Activated naive CD4-positive, alpha-beta T cell treated with anti-CD3 and anti-CD28 coated beads, Interleukin-2, amount 10 ng/mL, durations not matched to agents 7 days and 5 days (primary cell): ENCODE measurements around the gene CLDN18.

ENCODE experiments used
- CTCF ChIA-PET: fragments of 350-600 bp; sonication (Branson Sonifier 250); formaldehyde crosslinking; loops from one replicate; lab custom pipeline; 2021; ENCODE audit warnings: antibody characterized with exemption; lab: Charles Lee
- DNase-seq: peaks from one replicate; pipeline ENCODE4 v3.0.0-alpha.2; 2020
- H3K27ac Mint-ChIP-seq: one replicate; pipeline ENCODE4 v1.8.0; 2021; ENCODE audit warnings: mild to moderate bottlenecking, moderate library complexity, mixed read lengths
- H3K27me3 Mint-ChIP-seq: one replicate; pipeline ENCODE4 v1.8.0; 2021; ENCODE audit warnings: mild to moderate bottlenecking, mixed read lengths
- H3K36me3 Mint-ChIP-seq: one replicate; pipeline ENCODE4 v1.8.0; 2021; ENCODE audit warnings: mixed read lengths
- H3K4me1 Mint-ChIP-seq: one replicate; pipeline ENCODE4 v1.8.0; 2021; ENCODE audit warnings: mixed read lengths
- H3K4me3 Mint-ChIP-seq: one replicate; pipeline ENCODE4 v1.8.0; 2021; ENCODE audit warnings: mild to moderate bottlenecking, moderate library complexity, mixed read lengths
- H3K9me3 Mint-ChIP-seq: one replicate; pipeline ENCODE4 v1.8.0; 2021; ENCODE audit warnings: mixed read lengths

The CLDN18 gene

GRCh38 chr3:138062037-138062436 is 52.1 kb downstream of the CLDN18 start:
- Mint-ChIP-seq H3K4me3 (no peak overlapping the region), H3K27ac (peak overlapping the region; percentile 26), H3K36me3 (no peaks in the 10 kb centered on the region), H3K27me3 (peaks cover 36% of the 10 kb centered on the region), H3K4me1 (peaks cover 5% of the 10 kb centered on the region), H3K9me3 (no peaks in the 10 kb centered on the region)
- CTCF ChIA-PET = no interaction called here
- no peak for DNase-seq

- Mint-ChIP-seq H3K27me3 (peaks cover 40% of the 10 kb centered on the region), H3K36me3 (no peaks in the 10 kb centered on the region), H3K27ac (no peak overlapping the region), H3K4me1 (peaks cover 5% of the 10 kb centered on the region), H3K4me3 (no peak overlapping the region), H3K9me3 (no peaks in the 10 kb centered on the region)
- CTCF ChIA-PET = no interaction called here
- DNase-seq = no peak
These were observed 52.7 kb downstream of the CLDN18 start for GRCh38 chr3:138062626-138063025.

DNA sequence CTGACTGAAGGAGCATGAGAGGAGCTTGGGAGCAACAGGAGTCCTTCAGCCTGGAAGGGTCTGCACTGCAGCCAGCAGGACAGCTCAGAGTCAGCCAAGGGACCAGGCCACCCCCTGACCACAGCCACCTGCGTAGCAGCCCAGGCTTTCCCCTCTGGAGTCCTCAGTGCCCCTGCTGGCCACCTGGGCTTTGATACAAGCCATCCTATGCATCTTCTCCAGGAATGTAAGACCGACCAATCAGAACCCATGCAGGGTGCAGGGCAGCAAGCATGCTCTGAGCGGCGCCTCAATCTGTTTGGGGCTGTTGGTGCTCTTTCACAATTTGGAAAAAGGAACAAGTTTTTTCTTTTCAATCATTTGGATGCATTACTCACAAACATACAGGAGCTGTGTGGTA is 53.5 kb downstream of the CLDN18 start:
- Mint-ChIP-seq H3K36me3 (no peaks in the 10 kb centered on the region), H3K27ac (no peak overlapping the region), H3K9me3 (no peaks in the 10 kb centered on the region), H3K4me3 (no peak overlapping the region), H3K27me3 (peaks cover 36% of the 10 kb centered on the region), H3K4me1 (peaks cover 5% of the 10 kb centered on the region)
- CTCF ChIA-PET = interaction anchor here (11.6 kb wide), 1 partner anchor 54 kb away, joined by 248 read pairs; the partner anchor contains the start of gene DZIP1L
- no peak for DNase-seq

DNA sequence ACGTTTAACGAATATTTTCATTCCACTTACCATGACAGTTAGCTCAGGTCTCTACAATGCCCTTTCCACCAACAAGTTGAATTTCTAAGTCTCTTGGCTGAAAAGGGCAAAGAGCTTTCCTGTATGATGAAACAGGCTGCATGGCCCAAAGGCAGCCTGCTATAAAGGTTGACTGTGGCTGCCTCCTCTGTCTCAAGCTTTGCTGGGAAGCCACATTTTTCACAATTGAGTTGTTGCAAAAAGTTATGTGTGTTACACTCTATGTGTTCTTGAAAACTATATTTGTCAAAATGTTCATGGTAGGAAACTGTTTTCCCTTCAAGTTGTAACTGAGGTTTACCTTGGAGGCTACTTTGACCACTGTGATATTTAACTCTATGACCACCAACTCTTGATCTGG is 56.0 kb downstream of the CLDN18 start:
- H3K4me3 Mint-ChIP-seq = no peak overlapping the region
- no peaks in the 10 kb centered on the region for H3K9me3 Mint-ChIP-seq
- H3K4me1 Mint-ChIP-seq = peaks cover 7% of the 10 kb centered on the region
- no peak for DNase-seq
- no peak overlapping the region for H3K27ac Mint-ChIP-seq
- no peaks in the 10 kb centered on the region for H3K36me3 Mint-ChIP-seq
- CTCF ChIA-PET = interaction anchor here (0.9 to 11.6 kb wide), 8 partner anchors 14 to 919 kb away, joined by 3 to 248 read pairs (median 4); partner anchors contain the start of gene DZIP1L
- H3K27me3 Mint-ChIP-seq = peaks cover 52% of the 10 kb centered on the region

GRCh38 chr3:138066383-138066782 is 56.4 kb downstream of the CLDN18 start:
- Mint-ChIP-seq H3K27ac (no peak overlapping the region), H3K27me3 (peaks cover 55% of the 10 kb centered on the region), H3K4me1 (peaks cover 7% of the 10 kb centered on the region), H3K9me3 (no peaks in the 10 kb centered on the region), H3K36me3 (no peaks in the 10 kb centered on the region), H3K4me3 (no peak overlapping the region)
- DNase-seq = no peak
- CTCF ChIA-PET = interaction anchor here (1.0 to 11.6 kb wide), 12 partner anchors 14 to 920 kb away, joined by 3 to 248 read pairs (median 4); partner anchors contain the start of gene DZIP1L

DNA sequence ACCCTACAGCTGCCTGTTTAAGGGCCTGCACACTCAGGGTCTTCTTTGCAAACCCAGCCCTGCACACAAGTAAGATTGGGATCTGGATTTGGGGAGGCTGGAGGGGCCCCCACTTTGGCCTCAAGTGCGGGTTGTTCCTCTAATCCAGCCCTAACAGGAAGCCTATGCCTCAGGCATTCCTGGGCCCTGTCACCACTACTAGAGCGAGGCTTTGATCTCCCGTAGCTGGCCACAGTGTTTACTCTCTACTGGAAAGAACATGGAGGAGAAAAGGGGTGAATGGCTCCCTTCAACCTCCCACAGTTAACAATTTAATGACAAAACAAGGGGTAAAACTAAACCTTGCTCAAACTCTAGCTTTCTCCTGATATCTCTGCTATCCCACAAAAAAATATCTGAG is 57.0 kb downstream of the CLDN18 start:
- no peak for DNase-seq
- H3K27ac Mint-ChIP-seq = no peak overlapping the region
- H3K27me3 Mint-ChIP-seq = peaks cover 55% of the 10 kb centered on the region
- H3K4me3 Mint-ChIP-seq = no peak overlapping the region
- H3K36me3 Mint-ChIP-seq = no peaks in the 10 kb centered on the region
- H3K4me1 Mint-ChIP-seq = peaks cover 7% of the 10 kb centered on the region
- CTCF ChIA-PET = interaction anchor here (1.0 to 11.6 kb wide), 13 partner anchors 13 to 920 kb away, joined by 3 to 248 read pairs (median 4); partner anchors contain the start of gene DZIP1L
- no peaks in the 10 kb centered on the region for H3K9me3 Mint-ChIP-seq

DNA sequence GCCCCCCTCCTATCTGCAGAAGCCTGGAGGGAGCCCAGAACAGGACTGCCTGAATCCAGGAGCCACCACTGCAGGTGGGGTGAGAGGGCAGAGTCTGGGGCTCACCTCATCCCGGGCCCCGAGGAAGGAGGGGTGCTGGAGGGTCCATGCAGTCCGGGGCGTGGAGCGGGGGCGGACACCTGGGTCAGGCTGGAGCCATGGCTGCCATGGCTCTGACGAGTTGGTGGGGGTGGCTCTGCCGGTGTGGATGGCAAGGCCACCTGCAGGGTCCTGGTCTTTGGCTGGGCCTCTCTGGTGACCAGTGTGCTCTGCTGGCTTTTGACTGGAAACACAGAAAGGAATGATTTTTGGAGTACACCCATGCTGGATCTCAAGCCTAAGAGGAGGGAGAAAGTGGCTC is 58.1 kb downstream of the CLDN18 start:
- no peak overlapping the region for H3K4me3 Mint-ChIP-seq
- H3K36me3 Mint-ChIP-seq = no peaks in the 10 kb centered on the region
- no peaks in the 10 kb centered on the region for H3K9me3 Mint-ChIP-seq
- H3K27ac Mint-ChIP-seq = no peak overlapping the region
- CTCF ChIA-PET = interaction anchor here (0.8 to 11.6 kb wide), 6 partner anchors 15 to 111 kb away, joined by 3 to 248 read pairs (median 3); partner anchors contain the start of genes DBR1 and DZIP1L
- H3K4me1 Mint-ChIP-seq = peaks cover 7% of the 10 kb centered on the region
- peaks cover 51% of the 10 kb centered on the region for H3K27me3 Mint-ChIP-seq
- no peak for DNase-seq

- Mint-ChIP-seq H3K27me3 (peaks cover 49% of the 10 kb centered on the region), H3K4me1 (peaks cover 7% of the 10 kb centered on the region), H3K4me3 (no peak overlapping the region), H3K36me3 (no peaks in the 10 kb centered on the region), H3K9me3 (no peaks in the 10 kb centered on the region), H3K27ac (no peak overlapping the region)
- DNase-seq = peak; percentile 86
- CTCF ChIA-PET = interaction anchor here (0.8 to 11.6 kb wide), 13 partner anchors 8 to 260 kb away, joined by 3 to 248 read pairs (median 3); partner anchors contain the start of genes DBR1 and DZIP1L
These were observed 58.7 kb downstream of the CLDN18 start for GRCh38 chr3:138068579-138069174.

DNA sequence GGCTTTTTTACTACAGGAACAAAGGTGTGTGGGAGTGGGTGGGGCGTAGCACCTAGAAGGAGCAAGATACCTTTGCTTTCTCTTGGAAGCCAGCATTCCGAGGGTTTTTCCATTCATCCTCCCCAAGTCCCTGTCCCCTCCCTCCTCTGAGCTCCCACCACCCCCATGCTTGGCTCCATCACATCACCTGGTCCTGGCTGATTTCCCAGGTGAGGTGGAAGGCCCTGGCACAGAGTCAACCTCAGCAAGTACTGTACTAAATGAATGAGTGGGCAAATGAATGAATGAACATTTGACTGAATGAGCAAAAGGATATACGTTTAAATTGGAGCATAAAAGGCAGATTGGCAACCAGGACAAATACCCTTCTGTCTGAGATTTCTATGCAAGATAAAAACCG is 60.0 kb downstream of the CLDN18 start:
- Mint-ChIP-seq H3K36me3 (no peaks in the 10 kb centered on the region), H3K9me3 (no peaks in the 10 kb centered on the region), H3K4me1 (peaks cover 7% of the 10 kb centered on the region), H3K27me3 (peaks cover 48% of the 10 kb centered on the region), H3K4me3 (no peak overlapping the region), H3K27ac (no peak overlapping the region)
- DNase-seq = no peak
- CTCF ChIA-PET = interaction anchor here (0.5 to 11.6 kb wide), 12 partner anchors 8 to 1568 kb away, joined by 3 to 248 read pairs (median 5); partner anchors contain the start of gene DZIP1L

DNA sequence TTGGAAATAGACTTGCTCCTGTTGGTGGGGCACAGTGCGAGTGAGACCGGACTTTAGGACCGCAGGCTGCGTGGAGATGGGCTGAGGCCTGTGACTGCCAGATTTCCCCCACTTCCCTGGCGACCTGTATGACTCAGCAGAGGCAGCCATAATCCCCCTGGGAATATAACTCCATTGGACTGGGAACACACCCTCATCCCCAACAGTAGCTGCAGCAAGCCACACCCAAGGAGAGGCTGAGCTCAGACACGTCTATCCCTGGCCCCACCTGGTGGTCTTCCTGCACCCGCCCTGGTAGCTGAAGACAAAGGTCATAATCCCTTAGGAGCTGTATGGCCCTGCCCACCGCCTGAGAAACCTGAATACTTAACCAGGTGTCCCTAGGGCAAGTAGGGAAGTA is 62.8 kb downstream of the CLDN18 start:
- Mint-ChIP-seq H3K27me3 (peaks cover 49% of the 10 kb centered on the region), H3K9me3 (no peaks in the 10 kb centered on the region), H3K36me3 (no peaks in the 10 kb centered on the region), H3K27ac (no peak overlapping the region), H3K4me1 (peaks cover 2% of the 10 kb centered on the region), H3K4me3 (no peak overlapping the region)
- CTCF ChIA-PET = interaction anchor here (1.0 to 11.6 kb wide), 2 partner anchors 9 to 45 kb away, joined by 4 to 248 read pairs; partner anchors contain the start of gene DZIP1L
- DNase-seq = no peak

GRCh38 chr3:138078096-138078495 is 68.1 kb downstream of the CLDN18 start:
- DNase-seq = no peak
- CTCF ChIA-PET = interaction anchor here (1.9 kb wide), 1 partner anchor 9 kb away, joined by 9 read pairs; no protein-coding TSS in a partner anchor
- Mint-ChIP-seq H3K36me3 (no peaks in the 10 kb centered on the region), H3K4me1 (peaks cover 25% of the 10 kb centered on the region), H3K9me3 (no peaks in the 10 kb centered on the region), H3K27ac (no peak overlapping the region), H3K4me3 (no peak overlapping the region), H3K27me3 (peaks cover 38% of the 10 kb centered on the region)

DNA sequence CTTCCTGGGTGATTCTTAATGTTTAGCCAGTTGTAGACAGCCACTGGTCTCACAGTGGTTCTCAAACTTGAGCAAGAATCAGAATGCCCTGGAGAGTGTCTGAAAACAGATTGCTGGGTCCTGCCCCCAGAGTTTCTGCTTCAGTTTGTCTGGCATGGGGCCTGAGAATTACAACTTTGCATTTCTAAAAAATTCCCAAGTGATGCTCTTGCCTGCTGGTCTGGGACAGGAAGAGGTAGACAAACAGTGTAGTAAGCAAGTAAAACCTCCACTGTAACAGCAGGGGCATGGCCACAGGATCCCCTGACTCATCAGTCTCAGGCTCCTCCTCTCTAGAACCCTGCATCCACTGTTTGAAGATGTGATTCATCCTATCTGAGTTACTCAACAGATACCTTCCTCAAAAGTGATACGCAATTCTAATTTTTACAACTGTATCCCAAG is 69.0 kb downstream of the CLDN18 start:
- Mint-ChIP-seq H3K27ac (no peak overlapping the region), H3K36me3 (no peaks in the 10 kb centered on the region), H3K4me1 (peaks cover 32% of the 10 kb centered on the region), H3K9me3 (no peaks in the 10 kb centered on the region), H3K4me3 (no peak overlapping the region), H3K27me3 (peaks cover 35% of the 10 kb centered on the region)
- CTCF ChIA-PET = interaction anchor here (1.9 to 4.5 kb wide), 2 partner anchors 10 to 40 kb away, joined by 9 to 27 read pairs; no protein-coding TSS in a partner anchor
- no peak for DNase-seq

- Mint-ChIP-seq H3K4me1 (peaks cover 39% of the 10 kb centered on the region), H3K9me3 (no peaks in the 10 kb centered on the region), H3K36me3 (no peaks in the 10 kb centered on the region), H3K27ac (no peak overlapping the region), H3K27me3 (peaks cover 36% of the 10 kb centered on the region), H3K4me3 (no peak overlapping the region)
- no peak for DNase-seq
- CTCF ChIA-PET = interaction anchor here (0.6 to 4.5 kb wide), 4 partner anchors 13 to 39 kb away, joined by 3 to 27 read pairs (median 4); partner anchors contain the start of gene DZIP1L
These were observed 69.9 kb downstream of the CLDN18 start for GRCh38 chr3:138079901-138080300.

GRCh38 chr3:138081371-138082084 is 71.6 kb downstream of the CLDN18 start:
- Mint-ChIP-seq H3K4me1 (peaks cover 39% of the 10 kb centered on the region), H3K36me3 (no peaks in the 10 kb centered on the region), H3K27ac (peak overlapping the region; percentile 78), H3K9me3 (no peaks in the 10 kb centered on the region), H3K4me3 (no peak overlapping the region), H3K27me3 (peaks cover 41% of the 10 kb centered on the region)
- CTCF ChIA-PET = interaction anchor here (0.9 to 4.5 kb wide), 4 partner anchors 8 to 37 kb away, joined by 3 to 27 read pairs (median 7); partner anchors contain the start of gene DZIP1L
- no peak for DNase-seq
